ACC112 (cell line): ENCODE measurements around the gene BRIP1.
"Not testable (repeated sequence)": the region's sequence is repeated elsewhere in the genome, so short reads cannot be mapped to it uniquely, and the experiment has no call there.

Source experiments
- H2AFZ ChIP-seq: fragments of 200-600 bp; sonication (generic); one replicate; pipeline ENCODE4 v1.6.0; 2017; ENCODE audit warnings: antibody characterized with exemption, low read length; ENCODE audit not compliant: unreplicated experiment
- H3K27ac ChIP-seq: fragments of 200-600 bp; sonication (generic); 2 replicates; pipeline ENCODE4 v1.5.1; 2014; ENCODE audit warnings: low read depth, mild to moderate bottlenecking, antibody characterized with exemption, low read length, moderate library complexity
- H3K27me3 ChIP-seq: fragments of 200-600 bp; sonication (generic); 2 replicates; pipeline ENCODE4 v1.6.1; 2014; ENCODE audit warnings: mild to moderate bottlenecking, antibody characterized with exemption, low read length, moderate library complexity, mixed read lengths; ENCODE audit not compliant: insufficient read depth
- H3K36me3 ChIP-seq: fragments of 200-600 bp; sonication (generic); 2 replicates; pipeline ENCODE4 v1.6.1; 2016; ENCODE audit warnings: mild to moderate bottlenecking, antibody characterized with exemption, low read length, moderate library complexity, mixed read lengths; ENCODE audit not compliant: insufficient read depth
- H3K4me1 ChIP-seq: fragments of 200-600 bp; sonication (generic); one replicate; pipeline ENCODE4 v1.6.1; 2016; ENCODE audit warnings: low read length, mixed read lengths; ENCODE audit not compliant: insufficient read depth, unreplicated experiment, control insufficient read depth
- H3K4me3 ChIP-seq: fragments of 200-600 bp; sonication (generic); 2 replicates; pipeline ENCODE4 v1.5.1; 2014; ENCODE audit warnings: mild to moderate bottlenecking, low read depth, low read length
- H3K79me2 ChIP-seq: fragments of 200-600 bp; sonication (generic); one replicate; pipeline ENCODE4 v1.6.0; 2016; ENCODE audit warnings: low read length; ENCODE audit not compliant: control insufficient read depth, unreplicated experiment, insufficient read depth

BRIP1 gene

DNA sequence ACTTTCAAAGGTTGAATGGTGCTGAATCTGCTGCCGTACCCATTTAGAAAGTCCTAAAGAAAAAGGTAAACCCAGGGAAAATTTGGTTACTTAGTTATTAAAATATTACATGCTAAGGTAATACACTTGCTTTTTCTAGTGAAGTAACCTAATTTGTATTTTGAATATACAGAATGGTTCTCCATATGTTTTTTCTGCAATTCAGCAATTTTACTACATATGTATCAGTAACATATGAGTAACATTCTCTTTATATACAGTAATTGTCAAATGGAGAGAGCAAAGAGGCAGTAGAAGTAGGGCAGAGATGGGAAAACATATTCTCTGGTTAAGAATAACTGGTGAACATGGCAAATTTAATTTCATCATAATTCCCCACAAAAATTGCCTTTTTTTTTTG is 177.2 kb downstream of the BRIP1 start:
- H3K79me2 ChIP-seq = no peaks in the 10 kb centered on the region
- H3K27ac ChIP-seq = no peak overlapping the region
- peaks cover 9% of the 10 kb centered on the region; the same call in 1 of the 2 replicates for H3K36me3 ChIP-seq
- no peaks in the 10 kb centered on the region for H3K4me1 ChIP-seq
- no peak overlapping the region for H3K4me3 ChIP-seq
- H3K27me3 ChIP-seq = no peaks in the 10 kb centered on the region
- no peak overlapping the region for H2AFZ ChIP-seq

DNA sequence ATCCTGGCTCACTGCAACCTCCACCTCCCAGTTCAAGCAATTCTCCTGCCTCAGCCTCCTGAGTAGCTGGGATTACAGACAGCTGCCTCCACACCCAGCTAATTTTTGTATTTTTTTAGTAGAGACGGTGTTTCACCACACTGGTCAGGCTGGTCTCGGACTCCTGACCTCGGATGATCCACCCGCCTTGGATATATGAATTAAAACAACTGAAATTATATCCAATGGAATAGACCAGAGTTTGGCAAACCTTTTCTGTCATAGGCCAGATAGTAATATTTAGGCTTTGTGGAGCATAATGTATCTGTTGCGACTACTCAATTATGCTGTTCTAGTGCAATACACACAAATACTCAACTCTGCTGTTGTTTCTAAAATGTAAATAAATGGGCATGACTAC is 178.5 kb downstream of the BRIP1 start:
- Histone ChIP-seq H3K27me3 (no peaks in the 10 kb centered on the region), H3K4me3 (no peak overlapping the region), H3K36me3 (peaks cover 8% of the 10 kb centered on the region; the same call in 1 of the 2 replicates), H3K79me2 (no peaks in the 10 kb centered on the region), H2AFZ (no peak overlapping the region), H3K4me1 (no peaks in the 10 kb centered on the region), H3K27ac (no peak overlapping the region)

DNA sequence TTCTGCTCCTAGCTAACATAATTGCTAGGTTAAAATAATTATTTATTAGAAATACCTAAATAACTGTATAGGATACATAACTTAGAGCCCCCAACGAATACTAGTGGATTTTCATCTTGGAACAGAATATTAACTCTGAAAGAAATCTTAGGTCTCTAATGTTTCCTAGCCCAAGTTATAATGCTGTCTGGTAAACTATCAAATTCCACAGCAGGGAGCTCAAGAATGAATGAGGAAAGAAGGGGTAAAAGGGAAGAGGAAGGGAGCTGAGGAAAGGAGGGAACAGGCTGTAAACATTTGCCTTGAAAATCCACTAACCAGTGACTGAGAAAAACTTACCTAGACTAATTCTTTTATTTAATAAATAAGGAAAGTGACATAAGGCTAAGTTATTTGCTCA is 179.2 kb downstream of the BRIP1 start:
- H3K79me2 ChIP-seq = no peaks in the 10 kb centered on the region
- peaks cover 2% of the 10 kb centered on the region; the same call in 1 of the 2 replicates for H3K36me3 ChIP-seq
- H3K4me3 ChIP-seq = no peak overlapping the region
- no peaks in the 10 kb centered on the region for H3K27me3 ChIP-seq
- no peak overlapping the region for H2AFZ ChIP-seq
- H3K4me1 ChIP-seq = no peaks in the 10 kb centered on the region
- no peak overlapping the region for H3K27ac ChIP-seq

DNA sequence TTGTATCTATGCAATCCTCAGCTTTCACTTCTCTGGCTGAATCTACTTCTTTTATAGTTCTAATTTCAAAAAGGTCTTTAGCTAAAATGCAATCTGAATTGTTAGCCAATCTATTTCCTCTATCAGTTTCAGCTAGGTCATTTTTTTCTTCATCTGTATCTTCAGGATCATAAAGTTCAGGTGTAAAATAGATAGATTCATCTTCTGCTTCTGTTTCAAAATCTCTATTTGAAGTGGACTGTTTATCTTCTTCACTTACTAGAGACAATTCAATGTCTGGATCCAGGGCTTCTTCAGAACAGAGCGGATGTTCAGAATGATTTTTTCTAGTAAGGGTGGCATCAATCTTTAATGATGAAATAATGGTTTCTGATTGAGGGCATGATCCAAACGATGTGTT is 179.9 kb downstream of the BRIP1 start:
- H3K36me3 ChIP-seq = no peaks in the 10 kb centered on the region
- no peak overlapping the region for H3K27ac ChIP-seq
- H3K4me3 ChIP-seq = no peak overlapping the region
- no peak overlapping the region for H2AFZ ChIP-seq
- H3K79me2 ChIP-seq = no peaks in the 10 kb centered on the region
- H3K27me3 ChIP-seq = no peaks in the 10 kb centered on the region
- no peaks in the 10 kb centered on the region for H3K4me1 ChIP-seq

DNA sequence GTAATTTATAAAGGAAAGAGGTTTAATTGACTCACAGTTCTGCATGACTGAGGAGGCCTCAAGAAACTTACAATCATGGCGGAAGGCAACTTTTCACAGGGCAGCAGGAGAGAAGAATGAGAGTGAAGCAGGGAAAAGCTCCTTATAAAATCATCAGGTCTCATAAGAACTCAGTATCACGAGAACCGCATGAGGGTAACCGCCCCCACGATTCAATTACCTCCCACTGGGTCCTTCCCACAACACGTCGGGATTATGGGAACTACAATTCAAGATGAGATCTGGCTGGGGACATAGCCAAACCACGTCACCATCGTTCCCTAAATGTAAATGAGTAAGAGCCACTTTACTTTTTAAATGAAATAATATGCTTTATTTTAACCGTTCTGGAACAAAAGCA is 182.4 kb downstream of the BRIP1 start:
- H3K4me1 ChIP-seq = no peaks in the 10 kb centered on the region
- H2AFZ ChIP-seq = no peak overlapping the region
- H3K36me3 ChIP-seq = no peaks in the 10 kb centered on the region
- no peak overlapping the region for H3K27ac ChIP-seq
- no peak overlapping the region for H3K4me3 ChIP-seq
- H3K27me3 ChIP-seq = no peaks in the 10 kb centered on the region
- H3K79me2 ChIP-seq = no peaks in the 10 kb centered on the region

DNA sequence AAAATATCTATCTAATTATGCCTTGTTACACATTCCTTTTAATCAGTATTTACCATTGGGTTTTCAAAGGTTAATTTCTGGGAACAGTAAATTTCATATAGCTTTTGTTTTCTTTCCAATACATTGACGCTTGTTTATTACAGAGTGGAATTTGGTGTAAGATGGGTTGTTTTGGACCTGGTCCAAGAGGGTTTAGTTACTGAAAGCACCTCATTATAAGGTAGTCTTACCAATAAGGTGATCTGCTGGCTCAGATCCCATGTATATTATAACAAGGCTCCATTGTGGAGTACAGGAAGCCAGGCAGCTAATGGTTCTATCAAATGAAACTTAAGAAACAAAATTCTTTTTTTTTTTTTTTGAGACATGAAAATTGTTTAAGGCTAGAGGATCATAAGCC is 185.0 kb downstream of the BRIP1 start:
- Histone ChIP-seq H2AFZ (no peak overlapping the region), H3K79me2 (no peaks in the 10 kb centered on the region), H3K36me3 (no peaks in the 10 kb centered on the region), H3K4me3 (no peak overlapping the region), H3K4me1 (no peaks in the 10 kb centered on the region), H3K27me3 (no peaks in the 10 kb centered on the region), H3K27ac (no peak overlapping the region)

DNA sequence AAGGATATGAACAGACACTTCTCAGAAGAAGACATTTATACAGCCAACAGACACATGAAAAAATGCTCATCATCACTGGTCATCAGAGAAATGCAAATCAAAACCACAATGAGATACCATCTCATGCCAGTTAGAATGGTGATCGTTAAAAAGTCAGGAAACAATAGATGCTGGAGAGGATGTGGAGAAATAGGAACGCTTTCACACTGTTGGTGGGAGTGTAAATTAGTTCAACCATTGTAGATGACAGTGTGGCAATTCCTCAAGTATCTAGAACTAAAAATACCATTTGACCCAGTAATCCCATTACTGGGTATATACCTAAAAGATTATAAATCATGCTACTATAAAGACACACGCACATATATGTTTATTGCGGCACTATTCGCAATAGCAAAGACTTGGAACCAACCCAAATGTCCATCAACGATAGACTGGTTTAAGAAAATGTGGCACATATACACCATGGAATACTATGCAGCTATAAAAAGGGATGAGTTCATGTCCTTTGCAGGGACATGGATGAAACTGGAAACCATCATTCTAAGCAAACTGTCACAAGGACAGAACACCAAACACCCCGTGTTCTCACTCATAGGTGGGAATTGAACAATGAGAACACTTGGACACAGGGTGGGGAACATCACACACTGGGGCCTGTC is 186.0 kb downstream of the BRIP1 start:
- H3K79me2 ChIP-seq, H3K27me3 ChIP-seq, H3K27ac ChIP-seq, H3K36me3 ChIP-seq, H3K4me3 ChIP-seq, H2AFZ ChIP-seq, H3K4me1 ChIP-seq: not testable (repeated sequence)

DNA sequence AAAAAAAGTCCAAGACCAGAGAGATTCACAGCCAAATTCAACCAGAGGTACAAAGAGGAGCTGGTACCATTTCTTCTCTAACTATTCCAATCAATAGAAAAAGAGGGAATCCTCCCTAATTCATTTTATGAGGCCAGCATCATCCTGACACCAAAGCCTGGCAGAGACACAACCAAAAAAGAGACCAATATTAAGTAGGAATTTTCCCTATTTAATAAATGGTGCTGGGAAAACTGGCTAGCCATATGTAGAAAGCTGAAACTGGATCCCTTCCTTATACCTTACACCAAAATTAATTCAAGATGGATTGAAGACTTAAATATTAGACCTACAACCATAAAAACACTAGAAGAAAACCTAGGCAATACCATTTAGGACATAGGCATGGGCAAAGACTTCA is 186.8 kb downstream of the BRIP1 start:
- not testable (repeated sequence) for H3K79me2 ChIP-seq, H3K27ac ChIP-seq, H3K4me3 ChIP-seq, H3K4me1 ChIP-seq, H3K27me3 ChIP-seq, H2AFZ ChIP-seq, H3K36me3 ChIP-seq

DNA sequence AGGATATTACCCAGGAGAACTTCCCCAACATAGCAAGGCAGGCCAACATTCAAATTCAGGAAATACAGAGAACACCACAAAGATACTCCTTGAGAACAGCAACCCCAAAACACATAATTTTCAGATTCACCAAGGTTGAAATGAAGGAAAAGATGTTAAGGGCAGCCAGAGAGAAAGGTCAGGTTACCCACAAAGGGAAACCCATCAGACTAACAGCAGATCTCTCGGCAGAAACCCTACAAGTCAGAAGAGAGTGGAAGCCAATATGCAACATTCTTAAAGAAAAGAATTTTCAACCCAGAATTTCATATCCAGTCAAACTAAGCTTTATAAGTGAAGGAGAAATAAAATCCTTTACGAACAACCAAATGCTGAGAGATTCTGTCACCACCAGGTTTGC is 188.7 kb downstream of the BRIP1 start:
- H3K36me3 ChIP-seq, H3K4me3 ChIP-seq, H3K4me1 ChIP-seq, H3K27me3 ChIP-seq, H2AFZ ChIP-seq, H3K79me2 ChIP-seq, H3K27ac ChIP-seq: not testable (repeated sequence)

DNA sequence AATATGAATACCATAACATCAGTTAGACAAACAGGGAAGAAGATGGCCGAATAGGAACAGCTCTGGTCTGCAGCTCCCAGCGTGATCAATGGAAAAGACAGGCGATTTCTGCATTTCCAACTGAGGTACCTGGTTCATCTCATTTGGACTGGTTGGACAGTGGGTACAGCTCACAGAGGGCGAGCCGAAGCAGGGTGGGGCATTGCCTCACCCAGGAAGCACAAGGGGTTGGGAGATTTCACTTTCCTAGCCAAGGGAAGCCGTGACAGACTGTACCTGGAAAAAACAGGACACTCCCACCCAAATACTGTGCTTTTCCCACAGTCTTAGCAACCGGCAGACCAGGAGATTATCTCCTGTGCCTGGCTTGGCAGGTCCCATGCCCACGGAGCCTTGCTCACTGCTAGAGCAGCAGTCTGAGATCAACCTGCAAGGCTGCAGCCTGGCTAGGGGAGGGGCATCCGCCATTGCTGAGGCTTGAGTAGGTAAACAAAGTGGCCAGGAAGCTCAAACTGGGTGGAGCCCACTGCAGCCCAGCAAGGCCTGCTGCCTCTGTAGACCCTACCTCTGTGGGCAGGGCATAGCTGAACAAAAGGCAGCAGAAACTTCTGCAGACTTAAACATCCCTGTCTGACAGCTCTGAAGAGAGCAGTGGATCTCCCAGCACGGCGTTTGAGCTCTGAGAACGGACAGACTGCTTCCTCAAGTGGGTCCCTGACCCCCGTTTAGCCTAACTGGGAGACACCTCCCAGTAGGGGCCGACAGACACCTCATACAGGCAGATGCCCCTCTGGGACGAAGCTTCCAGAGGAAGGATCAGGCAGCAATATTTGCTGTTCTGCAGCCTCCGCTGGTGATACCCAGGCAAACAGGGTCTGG is 190.1 kb downstream of the BRIP1 start:
- H3K27ac ChIP-seq, H3K36me3 ChIP-seq, H2AFZ ChIP-seq, H3K4me3 ChIP-seq, H3K79me2 ChIP-seq, H3K27me3 ChIP-seq, H3K4me1 ChIP-seq: not testable (repeated sequence)

DNA sequence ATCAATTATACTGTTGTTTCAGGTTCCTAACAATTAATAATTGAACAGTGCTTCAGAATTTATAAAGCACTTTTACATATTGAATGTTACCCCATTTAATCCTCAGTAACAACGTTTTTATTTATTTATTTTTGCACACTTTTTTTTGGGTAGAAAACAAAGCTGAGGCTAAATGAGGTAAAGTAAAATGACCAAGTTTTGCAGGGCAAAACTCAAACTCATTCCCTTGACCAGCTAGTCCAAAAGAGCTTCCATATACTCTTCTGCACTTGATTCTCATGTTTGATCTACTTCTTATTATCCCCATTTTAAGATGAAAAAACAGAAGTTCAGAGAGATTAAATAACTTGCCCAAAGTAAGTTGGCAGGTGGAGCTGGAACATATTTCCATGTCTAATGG is 191.2 kb downstream of the BRIP1 start:
- Histone ChIP-seq H3K4me1 (no peaks in the 10 kb centered on the region), H3K4me3 (no peak overlapping the region), H3K27me3 (no peaks in the 10 kb centered on the region), H3K79me2 (no peaks in the 10 kb centered on the region), H3K27ac (no peak overlapping the region), H2AFZ (no peak overlapping the region), H3K36me3 (no peaks in the 10 kb centered on the region)
